ENCODE data around the gene SOCS3.

Gene SOCS3

DNA sequence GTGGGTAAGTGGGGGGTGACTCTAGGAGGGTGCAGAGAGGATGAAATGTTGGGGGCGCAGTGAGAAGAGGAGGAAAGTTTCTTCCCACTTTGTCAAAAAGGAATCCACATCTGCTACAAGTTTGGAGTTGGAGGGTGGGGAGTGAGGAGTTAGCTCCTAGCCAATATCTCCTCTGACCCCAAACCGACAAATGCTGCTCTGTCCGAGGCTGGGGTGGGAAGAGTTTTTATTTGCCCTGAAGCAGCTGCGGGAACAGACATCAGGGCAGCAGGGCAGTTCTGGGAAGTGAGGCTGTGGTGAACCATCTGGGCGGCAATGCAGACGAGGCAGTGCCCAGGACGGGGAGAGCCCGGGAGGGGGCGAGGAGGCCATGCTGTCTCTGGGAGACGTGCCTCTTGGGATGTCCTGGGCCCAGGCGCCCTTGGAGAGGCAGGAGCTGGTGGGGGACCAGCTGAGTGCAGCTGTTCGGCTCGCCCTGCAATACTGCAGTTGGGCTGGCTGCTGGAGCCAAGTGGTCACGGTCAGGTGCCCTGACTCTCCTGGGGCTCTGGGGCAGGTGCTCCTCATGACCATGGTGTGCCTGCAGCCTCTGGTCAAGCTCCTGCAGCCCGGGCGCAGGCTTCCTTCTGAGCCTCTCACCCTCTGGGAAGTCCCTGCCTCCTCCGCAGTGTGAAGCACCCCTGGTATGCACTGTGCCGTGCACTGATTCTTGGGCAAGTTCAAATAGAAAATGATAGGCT is 6.4 kb upstream of the SOCS3 start:
- DNase-seq: no peak

DNA sequence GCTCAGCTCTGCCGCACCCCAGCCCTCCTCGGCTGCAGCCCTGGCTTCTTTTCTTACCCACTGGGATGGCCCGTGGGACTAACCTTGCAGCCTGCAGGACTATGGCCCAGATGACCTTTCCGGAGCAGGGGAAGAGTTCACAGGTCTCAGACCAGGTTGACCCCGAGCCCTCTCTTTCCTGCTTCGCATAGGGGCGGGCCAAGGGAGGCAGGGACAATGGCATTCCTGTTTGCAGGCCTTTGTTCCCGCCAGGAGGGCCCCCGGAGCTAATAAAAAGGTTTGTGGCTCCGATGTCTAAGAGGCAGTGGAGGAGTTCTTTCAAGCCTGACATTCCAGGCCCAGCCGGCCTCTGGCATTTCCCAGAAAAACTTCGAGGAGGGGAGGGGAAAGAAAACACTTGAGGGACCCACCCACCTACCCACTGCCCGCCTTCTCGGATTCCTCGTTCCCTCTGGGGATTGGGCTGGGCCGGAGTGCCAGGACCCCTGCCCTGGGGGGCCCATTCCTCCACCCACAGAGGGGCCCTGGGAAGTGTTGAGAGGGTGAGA is 5.8 kb upstream of the SOCS3 start:
- no peak for DNase-seq

- no peak for DNase-seq
Observed at GRCh38 chr17:78364436-78365281, 4.8 kb upstream of the SOCS3 start.

DNA sequence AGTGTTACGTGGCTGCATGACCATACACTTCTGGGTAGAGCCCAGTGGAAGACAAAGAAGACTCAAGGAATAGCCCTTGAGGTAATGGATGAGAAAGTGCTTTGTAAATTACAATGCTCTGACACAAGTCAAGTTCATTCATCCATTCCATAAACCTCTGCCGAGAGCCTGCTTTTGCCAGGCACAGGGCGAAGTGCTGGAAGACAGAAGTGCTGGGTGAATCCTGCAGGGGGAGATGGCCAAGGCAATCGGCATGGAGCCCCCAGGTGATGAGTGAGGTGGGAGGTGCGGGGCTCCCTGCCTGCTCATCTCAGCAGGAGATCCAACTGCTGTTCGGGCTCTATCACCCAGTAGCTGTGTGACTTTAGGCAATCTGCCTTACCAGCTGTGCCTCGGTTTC is 2.8 kb upstream of the SOCS3 start:
- DNase-seq: no peak

DNA sequence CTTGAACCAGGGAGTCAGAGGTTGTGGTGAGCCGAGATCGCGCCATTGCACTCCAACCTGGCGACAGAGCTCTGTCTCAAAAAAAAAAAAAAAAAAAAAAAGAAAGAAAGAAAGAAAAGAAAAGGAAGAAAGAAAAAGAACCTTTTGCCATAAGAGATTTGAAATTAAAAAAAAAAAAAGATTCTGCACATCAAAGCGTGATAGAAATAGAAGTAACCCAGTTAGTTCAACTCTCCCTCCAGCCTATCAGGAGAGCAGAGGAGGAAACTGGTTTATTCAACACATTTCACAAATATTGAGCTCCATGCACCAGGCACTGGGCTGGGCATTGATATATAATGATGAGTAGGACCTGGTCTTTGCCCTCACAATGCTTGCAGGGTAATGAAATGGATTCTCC is 2.4 kb upstream of the SOCS3 start:
- no peak for DNase-seq

DNA sequence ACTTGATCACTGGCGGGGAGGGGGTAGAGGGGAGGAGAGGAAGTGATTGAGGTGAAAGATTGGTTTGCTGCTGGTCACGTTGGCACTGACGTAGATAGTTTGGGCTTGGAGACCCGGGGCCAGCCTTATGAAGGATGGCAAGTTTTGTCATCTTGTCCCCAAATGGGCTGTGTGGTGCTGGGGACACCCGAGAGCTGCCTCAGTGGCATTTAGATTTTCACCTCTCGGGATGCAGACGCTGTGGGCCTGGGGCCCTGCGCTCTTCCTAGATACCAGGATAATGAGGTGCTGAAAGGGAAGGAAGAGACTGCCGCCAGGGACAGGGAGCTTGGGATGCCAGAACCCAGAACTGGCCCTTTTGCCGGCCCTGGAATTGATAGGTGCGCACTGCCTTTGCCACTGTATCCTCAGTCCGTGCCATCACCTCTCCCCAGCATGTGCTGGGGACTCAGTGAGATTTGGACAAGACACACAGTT is 1.4 kb upstream of the SOCS3 start:
- no peak for DNase-seq

DNA sequence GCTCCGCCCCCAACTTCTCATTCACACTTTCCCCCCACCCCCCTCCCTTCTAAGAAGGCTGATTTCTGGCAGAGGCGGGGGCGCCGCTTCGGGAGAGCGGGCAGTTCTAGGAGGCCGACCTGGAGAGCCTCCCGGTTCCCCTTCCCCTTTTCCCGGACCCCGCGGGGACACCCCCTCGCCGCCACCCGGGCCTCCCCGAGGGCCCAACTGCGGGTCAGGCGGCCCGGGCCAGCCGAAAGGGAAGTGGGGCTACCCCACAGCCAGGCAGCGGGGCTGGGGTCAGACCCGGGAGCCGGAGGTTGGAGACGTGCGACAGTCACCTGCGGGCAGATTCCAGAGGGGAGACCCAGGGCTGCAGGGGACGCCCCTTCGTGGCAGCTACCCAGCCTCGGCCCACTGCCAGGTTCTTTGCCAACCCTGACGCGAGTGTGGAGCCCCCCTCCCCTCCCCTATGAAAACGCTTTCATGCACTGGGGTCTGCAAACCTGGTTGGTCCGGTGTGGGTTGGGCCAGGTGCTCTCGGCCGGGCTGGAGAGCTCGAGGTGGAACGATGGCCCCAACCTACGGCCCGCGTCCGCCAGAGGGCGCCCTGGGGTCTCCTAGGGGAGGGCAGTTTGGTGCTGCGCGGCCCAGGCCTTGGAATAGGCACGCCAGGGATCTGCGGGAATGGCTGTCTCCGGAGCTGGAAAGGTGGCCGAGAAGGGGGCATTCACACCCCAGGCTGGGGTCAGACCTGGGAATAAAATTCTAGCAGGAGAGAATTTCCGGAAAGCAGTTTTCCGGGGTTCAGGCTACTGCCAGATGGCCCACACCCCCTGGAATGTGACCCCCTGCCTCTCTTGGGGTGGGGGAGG is 721 bp upstream of the SOCS3 start:
- peak; percentile 82 for DNase-seq

GRCh38 chr17:78359321-78359996 is 418 bp downstream of the SOCS3 start:
- DNase-seq: no peak

DNA sequence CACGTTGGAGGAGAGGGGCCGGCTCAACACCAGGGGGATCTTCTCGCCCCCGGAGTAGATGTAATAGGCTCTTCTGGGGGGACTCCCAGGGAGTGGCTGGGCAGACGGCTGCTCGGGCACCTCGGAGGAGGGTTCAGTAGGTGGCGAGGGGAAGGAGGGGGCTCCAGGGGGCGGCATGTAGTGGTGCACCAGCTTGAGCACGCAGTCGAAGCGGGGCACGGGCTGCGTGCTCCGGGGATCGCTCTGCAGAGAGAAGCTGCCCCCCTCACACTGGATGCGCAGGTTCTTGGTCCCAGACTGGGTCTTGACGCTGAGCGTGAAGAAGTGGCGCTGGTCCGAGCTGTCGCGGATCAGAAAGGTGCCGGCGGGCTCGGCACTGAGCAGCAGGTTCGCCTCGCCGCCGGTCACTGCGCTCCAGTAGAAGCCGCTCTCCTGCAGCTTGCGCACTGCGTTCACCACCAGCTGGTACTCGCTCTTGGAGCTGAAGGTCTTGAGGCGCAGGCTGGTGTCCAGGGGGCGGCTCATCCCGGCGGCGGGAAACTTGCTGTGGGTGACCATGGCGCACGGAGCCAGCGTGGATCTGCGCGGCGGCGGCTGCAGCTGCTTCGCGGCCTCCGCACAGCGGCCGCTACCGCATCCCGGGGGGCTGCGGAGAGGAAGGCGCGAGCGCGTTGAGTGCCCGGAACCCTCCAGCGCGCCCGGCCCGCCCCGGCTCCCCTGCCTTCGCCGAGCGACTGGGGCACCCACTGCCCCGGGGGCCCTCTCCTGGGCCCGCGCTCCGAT is 1.1 kb downstream of the SOCS3 start:
- no peak for DNase-seq

- no peak for DNase-seq
Observed at GRCh38 chr17:78357672-78358537, 2.0 kb downstream of the SOCS3 start.

DNA sequence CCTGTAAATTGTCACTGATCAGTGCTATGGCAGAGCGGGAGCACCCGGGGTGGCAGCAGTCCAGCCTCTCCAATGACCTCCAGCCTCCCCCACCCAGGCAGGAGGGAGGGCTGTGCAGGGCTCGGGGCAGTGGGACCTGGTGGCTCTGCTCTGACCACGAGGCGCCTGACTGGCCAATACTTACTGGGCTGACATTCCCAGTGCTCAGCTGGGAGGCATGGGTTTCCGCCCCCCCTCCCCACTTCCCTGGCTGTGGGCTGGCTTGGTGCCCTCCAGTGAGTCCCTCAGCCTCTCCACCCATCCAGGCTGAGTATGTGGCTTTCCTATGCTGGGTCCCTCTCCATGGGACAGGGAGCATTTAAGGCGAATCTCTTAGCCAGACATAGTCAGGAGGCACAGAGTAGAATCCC is 2.7 kb downstream of the SOCS3 start:
- DNase-seq: no peak

- DNase-seq: no peak
Observed at GRCh38 chr17:78356101-78356713, 3.7 kb downstream of the SOCS3 start.

- DNase-seq: no peak
Observed at GRCh38 chr17:78355701-78356100, 4.2 kb downstream of the SOCS3 start.

GRCh38 chr17:78355045-78355641 is 4.7 kb downstream of the SOCS3 start:
- no peak for DNase-seq

DNA sequence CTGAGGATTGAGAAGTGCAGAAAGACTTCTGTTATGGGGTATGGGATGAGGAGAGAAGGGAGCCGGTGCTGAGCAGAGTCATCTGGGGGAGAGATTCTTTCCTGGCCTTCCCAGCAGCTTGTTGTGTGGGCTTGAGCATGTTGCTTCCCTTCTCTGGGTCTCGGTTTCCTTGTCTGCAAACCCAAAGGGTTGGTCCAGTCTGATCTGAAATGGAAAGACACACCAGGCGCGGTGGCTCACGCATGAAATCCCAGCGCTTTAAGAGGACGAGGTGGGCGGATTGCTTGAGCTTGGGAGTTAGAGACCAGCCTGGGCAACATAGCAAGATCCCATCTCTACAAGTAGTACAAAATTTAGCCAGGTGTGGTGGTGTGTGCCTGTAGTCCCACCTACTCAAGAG is 6.0 kb downstream of the SOCS3 start:
- no peak for DNase-seq

GRCh38 chr17:78351449-78352006 is 8.3 kb downstream of the SOCS3 start:
- peak; percentile 67 for DNase-seq

GRCh38 chr17:78349891-78350642 is 9.8 kb downstream of the SOCS3 start:
- DNase-seq: no peak

DNA sequence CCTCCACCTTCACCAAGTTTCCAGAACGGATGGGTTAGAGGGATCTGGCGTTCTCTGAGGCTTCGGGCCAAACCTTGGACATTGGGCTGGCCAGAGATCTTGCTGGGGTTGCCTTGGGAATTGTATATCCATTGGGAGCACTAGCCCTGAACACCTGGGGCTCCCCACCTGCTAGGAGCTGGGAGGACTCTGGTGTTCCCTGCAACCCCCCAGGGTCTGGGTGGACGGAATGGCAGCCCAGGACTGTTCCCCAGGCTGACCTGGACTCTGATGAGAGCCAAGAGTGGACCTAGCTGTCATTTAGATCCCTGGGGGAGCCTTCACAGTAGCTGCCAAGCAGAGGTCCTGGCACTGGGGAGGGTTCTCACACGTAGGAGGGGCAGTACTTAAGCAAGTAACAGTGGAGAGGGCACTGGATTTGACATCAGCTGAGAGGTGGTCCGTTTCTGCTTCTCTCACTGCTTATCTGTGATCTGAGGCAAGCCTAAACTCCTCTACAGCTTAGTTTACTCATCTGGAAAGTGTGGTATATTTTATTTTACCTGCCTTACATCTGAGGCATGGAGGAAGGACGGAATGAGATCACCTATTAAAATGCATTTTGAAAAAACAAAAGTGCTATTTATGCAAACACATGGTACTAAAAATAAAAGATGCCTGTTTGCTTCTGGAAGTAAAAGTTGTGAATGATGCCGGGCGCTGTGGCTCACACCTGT is 11.7 kb downstream of the SOCS3 start:
- no peak for DNase-seq

All from NCI-H2227 treated with DMSO at 0.1 percent for 48 hours (cell line).